Measurements from ENCODE around the gene NCOR1. TPM values are rescaled to one million over a fixed set of nuclear protein-coding genes. Genes with fewer than 3 reads are reported as not detected.

NCOR1 gene
- total RNA-seq, 1 experiment from 2014 or later = 83.8 TPM

DNA sequence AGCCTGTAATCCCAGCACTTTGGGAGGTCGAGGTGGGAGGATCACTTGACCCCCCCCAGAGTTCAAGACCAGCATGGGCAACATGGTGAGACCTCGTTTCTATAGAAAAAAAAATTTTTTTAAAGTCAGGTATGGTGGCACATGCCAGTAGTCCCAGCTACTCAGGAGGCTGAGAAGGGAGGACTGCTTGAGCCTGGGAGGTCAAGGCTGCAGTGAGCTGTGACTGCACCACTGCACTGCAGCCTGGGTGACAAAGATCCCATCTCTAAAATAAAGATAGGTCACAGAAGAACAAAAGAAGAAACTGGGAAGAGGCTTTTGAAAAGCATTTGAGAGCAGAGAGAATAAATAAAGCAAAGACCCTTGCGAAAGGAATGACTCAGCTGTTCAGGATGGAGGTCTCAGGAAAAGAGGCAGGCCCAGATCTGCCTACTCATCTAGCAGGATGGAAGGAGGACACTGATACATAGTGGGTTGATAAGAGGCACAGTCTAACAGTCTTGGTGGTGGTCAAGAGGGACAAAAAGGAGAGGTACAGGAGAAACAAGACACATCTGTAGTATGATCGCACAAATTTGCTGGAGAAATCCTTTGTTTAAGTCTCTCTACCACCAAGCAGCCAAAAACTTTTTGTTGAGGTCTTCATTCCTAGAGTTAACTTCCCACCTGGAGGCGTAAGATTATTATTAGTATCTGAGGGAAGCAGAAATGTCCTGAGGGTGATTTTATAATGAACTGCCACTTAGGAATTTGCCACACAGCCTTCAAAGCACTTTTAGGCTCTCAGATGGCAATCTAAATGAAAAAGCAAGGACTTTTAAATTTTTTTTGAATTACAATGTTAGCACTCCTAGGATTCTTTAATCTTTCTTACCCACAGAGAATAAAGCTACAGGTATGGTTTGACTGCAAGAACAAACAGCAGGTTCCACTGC, 233.4 kb downstream of the NCOR1 start:
- intact Hi-C loops (cut with micrococcal nuclease; ENCODE audit: unreplicated experiment) = no loop called here
- DNase-seq (ENCODE audit: low read depth, low spot score) = no peak
- POLR2A ChIA-PET = no interaction called here

DNA sequence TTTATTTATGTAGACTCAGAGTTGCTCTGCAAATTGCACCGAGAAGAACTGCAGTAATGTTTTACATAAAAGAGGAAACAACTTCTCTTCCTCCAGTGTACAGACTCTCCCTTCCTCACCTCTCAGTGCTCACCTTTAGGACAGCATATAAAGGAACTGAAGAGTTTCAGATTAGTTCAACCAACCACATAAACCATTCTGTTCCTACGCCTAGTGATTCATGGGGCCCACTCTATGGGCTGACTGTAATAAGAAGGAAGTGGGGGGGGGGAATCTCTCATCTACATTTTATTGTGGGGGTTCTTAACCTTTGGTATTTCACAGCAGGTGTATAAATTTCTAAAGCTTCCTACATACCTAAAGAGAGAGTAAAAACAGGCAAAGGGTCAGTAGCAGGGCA, 234.1 kb downstream of the NCOR1 start:
- no peak overlapping the region for H3K4me3 ChIP-seq (ENCODE audit: low read depth in 2 of 2, low read length in 2 of 2)
- peaks cover 19% of the 10 kb centered on the region for H3K4me1 ChIP-seq (ENCODE audit: control insufficient read depth, insufficient read depth, low read length)
- POLR2A ChIA-PET = no interaction called here
- ATAC-seq (no peak), DNase-seq (ENCODE audit: low read depth, low spot score) (no peak)
- no TSS peak for BruUV-seq (replicated peaks)
- H3K9me3 ChIP-seq (ENCODE audit: control insufficient read depth, insufficient read depth, low read depth, low read length) = no peaks in the 10 kb centered on the region
- CTCF ChIA-PET = no interaction called here
- no peak for TF ChIP-seq TCF7L2 (IDR thresholded peaks at IDR 0.05; ENCODE audit: low read depth, low read length)
- TF ChIP-seq, protein P1, sequence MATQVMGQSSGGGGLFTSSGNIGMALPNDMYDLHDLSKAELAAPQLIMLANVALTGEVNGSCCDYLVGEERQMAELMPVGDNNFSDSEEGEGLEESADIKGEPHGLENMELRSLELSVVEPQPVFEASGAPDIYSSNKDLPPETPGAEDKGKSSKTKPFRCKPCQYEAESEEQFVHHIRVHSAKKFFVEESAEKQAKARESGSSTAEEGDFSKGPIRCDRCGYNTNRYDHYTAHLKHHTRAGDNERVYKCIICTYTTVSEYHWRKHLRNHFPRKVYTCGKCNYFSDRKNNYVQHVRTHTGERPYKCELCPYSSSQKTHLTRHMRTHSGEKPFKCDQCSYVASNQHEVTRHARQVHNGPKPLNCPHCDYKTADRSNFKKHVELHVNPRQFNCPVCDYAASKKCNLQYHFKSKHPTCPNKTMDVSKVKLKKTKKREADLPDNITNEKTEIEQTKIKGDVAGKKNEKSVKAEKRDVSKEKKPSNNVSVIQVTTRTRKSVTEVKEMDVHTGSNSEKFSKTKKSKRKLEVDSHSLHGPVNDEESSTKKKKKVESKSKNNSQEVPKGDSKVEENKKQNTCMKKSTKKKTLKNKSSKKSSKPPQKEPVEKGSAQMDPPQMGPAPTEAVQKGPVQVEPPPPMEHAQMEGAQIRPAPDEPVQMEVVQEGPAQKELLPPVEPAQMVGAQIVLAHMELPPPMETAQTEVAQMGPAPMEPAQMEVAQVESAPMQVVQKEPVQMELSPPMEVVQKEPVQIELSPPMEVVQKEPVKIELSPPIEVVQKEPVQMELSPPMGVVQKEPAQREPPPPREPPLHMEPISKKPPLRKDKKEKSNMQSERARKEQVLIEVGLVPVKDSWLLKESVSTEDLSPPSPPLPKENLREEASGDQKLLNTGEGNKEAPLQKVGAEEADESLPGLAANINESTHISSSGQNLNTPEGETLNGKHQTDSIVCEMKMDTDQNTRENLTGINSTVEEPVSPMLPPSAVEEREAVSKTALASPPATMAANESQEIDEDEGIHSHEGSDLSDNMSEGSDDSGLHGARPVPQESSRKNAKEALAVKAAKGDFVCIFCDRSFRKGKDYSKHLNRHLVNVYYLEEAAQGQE (IDR thresholded peaks at IDR 0.05; ENCODE audit: insufficient read depth in 1 of 2, low read depth in 2 of 2, low read length in 1 of 2) = no peak
- no peaks in the 10 kb centered on the region for H3K27me3 ChIP-seq (ENCODE audit: control insufficient read depth, insufficient read depth, low read length)
- peaks cover 1% of the 10 kb centered on the region; the same call in 1 of the 2 replicates for H3K36me3 ChIP-seq (ENCODE audit: control insufficient read depth, insufficient read depth, low read length)
- intact Hi-C loops (cut with micrococcal nuclease; ENCODE audit: unreplicated experiment) = no loop called here
- no peak overlapping the region for H3K27ac ChIP-seq (ENCODE audit: low read length)
- in situ Hi-C loops (cut with HindIII; ENCODE audit: low pct_unique_long_range_greater_than_20kb, low sequenced_read_pairs) = no loop called here

More for the DNA sequence above, 233.4 kb downstream of the NCOR1 start:
- Histone ChIP-seq H3K4me1 (ENCODE audit: control insufficient read depth, insufficient read depth, low read length) (peaks cover 13% of the 10 kb centered on the region), H3K27ac (ENCODE audit: low read length) (peak overlapping the region; percentile 6), H3K27me3 (ENCODE audit: control insufficient read depth, insufficient read depth, low read length) (no peaks in the 10 kb centered on the region), H3K9me3 (ENCODE audit: control insufficient read depth, insufficient read depth, low read depth, low read length) (no peaks in the 10 kb centered on the region), H3K4me3 (ENCODE audit: low read depth in 2 of 2, low read length in 2 of 2) (no peak overlapping the region), H3K36me3 (ENCODE audit: control insufficient read depth, insufficient read depth, low read length) (no peaks in the 10 kb centered on the region; the same call in 1 of the 2 replicates)
- CTCF ChIA-PET = no interaction called here
- BruUV-seq (replicated peaks) = no TSS peak
- no peak; the same call in none of the 2 replicates for ATAC-seq
- in situ Hi-C loops (cut with HindIII; ENCODE audit: low pct_unique_long_range_greater_than_20kb, low sequenced_read_pairs) = no loop called here
- TF ChIP-seq, protein P2, sequence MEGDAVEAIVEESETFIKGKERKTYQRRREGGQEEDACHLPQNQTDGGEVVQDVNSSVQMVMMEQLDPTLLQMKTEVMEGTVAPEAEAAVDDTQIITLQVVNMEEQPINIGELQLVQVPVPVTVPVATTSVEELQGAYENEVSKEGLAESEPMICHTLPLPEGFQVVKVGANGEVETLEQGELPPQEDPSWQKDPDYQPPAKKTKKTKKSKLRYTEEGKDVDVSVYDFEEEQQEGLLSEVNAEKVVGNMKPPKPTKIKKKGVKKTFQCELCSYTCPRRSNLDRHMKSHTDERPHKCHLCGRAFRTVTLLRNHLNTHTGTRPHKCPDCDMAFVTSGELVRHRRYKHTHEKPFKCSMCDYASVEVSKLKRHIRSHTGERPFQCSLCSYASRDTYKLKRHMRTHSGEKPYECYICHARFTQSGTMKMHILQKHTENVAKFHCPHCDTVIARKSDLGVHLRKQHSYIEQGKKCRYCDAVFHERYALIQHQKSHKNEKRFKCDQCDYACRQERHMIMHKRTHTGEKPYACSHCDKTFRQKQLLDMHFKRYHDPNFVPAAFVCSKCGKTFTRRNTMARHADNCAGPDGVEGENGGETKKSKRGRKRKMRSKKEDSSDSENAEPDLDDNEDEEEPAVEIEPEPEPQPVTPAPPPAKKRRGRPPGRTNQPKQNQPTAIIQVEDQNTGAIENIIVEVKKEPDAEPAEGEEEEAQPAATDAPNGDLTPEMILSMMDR (IDR thresholded peaks at IDR 0.05) = no peak
- TF ChIP-seq, protein P1 (IDR thresholded peaks at IDR 0.05; ENCODE audit: insufficient read depth in 1 of 2, low read depth in 2 of 2, low read length in 1 of 2) = no peak
- TF ChIP-seq TCF7L2 (IDR thresholded peaks at IDR 0.05; ENCODE audit: low read depth, low read length) = no peak
- TF ChIP-seq POLR2AphosphoS5 (IDR thresholded peaks at IDR 0.05; ENCODE audit: low read depth, low read length) = no peak

Other genes starting within 250 kb of the NCOR1 start
- 17.5 TPM for gene ZSWIM7, start 215.8 kb downstream of the NCOR1 start, total RNA-seq (2021; ENCODE audit: unreplicated experiment)
- 28.4 TPM for gene TTC19, start 215.7 kb downstream of the NCOR1 start, total RNA-seq (2021; ENCODE audit: unreplicated experiment)
- 14.8 TPM for gene PIGL, start 1.7 kb upstream of the NCOR1 start, total RNA-seq (2021; ENCODE audit: unreplicated experiment)
- 64.6 TPM for gene CENPV, start 137.9 kb upstream of the NCOR1 start, total RNA-seq (2021; ENCODE audit: unreplicated experiment)
- gene UBB, start 165.6 kb upstream of the NCOR1 start, total RNA-seq (2021; ENCODE audit: unreplicated experiment) = 1,654 TPM
- 34.9 TPM for gene TRPV2, start 200.0 kb upstream of the NCOR1 start, total RNA-seq (2021; ENCODE audit: unreplicated experiment)